Measurements from ENCODE around the gene UNK. TPM values are rescaled to one million over a fixed set of nuclear protein-coding genes. Genes with fewer than 3 reads are reported as not detected.
A peak's percentile ranks its signal among the peaks of the same experiment; 100 is the strongest.

The UNK gene
- total and polyA plus RNA-seq, 9 of the 15 experiments (the other 6 are each of a cell fraction or from before 2014, with no cell fraction given) = 12.8 to 38.6 (median 24.8) TPM

- TF ChIP-seq STAT6 (CRISPR knock-in tag; IDR thresholded peaks at IDR 0.05) (peak; percentile 90; the same call in 1 of the 2 replicates), KDM4B (IDR thresholded peaks at IDR 0.05; ENCODE audit: borderline replicate concordance in 2 of 2, low read depth in 1 of 2) (no peak), CHD2 (IDR thresholded peaks at IDR 0.05; ENCODE audit: low read depth, low read length) (0 out of 2 replicates have a peak, but pooled peaks have one; percentile 20), ZNF239 (CRISPR knock-in tag; IDR thresholded peaks at IDR 0.05) (no peak), UBTF (IDR thresholded peaks at IDR 0.05; ENCODE audit: borderline replicate concordance in 1 of 2, low read depth in 2 of 2, low read length in 2 of 2) (peak in 1 of 2 experiments; percentile 77; a peak in 1 of 4 replicates), ZMIZ1 (IDR thresholded peaks at IDR 0.05; ENCODE audit: low read depth in 2 of 2, low read length in 2 of 2) (no peak), ELF2 (CRISPR knock-in tag; IDR thresholded peaks at IDR 0.05) (peak; percentile 66; the same call in 1 of the 2 replicates), FOXO4 (CRISPR knock-in tag; IDR thresholded peaks at IDR 0.05) (no peak), PML (IDR thresholded peaks at IDR 0.05; ENCODE audit: low read length) (no peak), RFX1 (IDR thresholded peaks at IDR 0.05) (no peak), SAFB2 (IDR thresholded peaks at IDR 0.05; ENCODE audit: borderline replicate concordance, low read depth, low read length, severe bottlenecking) (no peak), CREB3L1 (IDR thresholded peaks at IDR 0.05; ENCODE audit: borderline replicate concordance, low read depth) (peak; percentile 60; the same call in 1 of the 2 replicates)
Observed at GRCh38 chr17:75764711-75765421, 19.7 kb upstream of the UNK start, which contains the start of gene GALK1 (continued).
